ENCODE data around the gene LIPT1.

LIPT1 gene

GRCh38 chr2:99154643-99155536, at the start of gene LIPT1, which contains the start of gene TSGA10:
Gene LIPT1 (plus strand): TSS chr2:99154967. CDS start chr2:99161958, 6,991 bp downstream.
Gene TSGA10 (minus strand): TSS chr2:99154942. CDS start chr2:99109439, 45,503 bp downstream.
- Histone ChIP-seq H3K4me3 (ENCODE audit: low read depth, low read length) (peak within 1 kb of the TSS; percentile 85), H2AFZ (peak within 1 kb of the TSS; percentile 96)

GRCh38 chr2:99106913-99107312, 47.9 kb upstream of the LIPT1 start:
- Histone ChIP-seq H3K4me2 (ENCODE audit: low read length) (no peak overlapping the region), H3K36me3 (ENCODE audit: control insufficient read depth, insufficient read depth, low read length) (no peaks in the 10 kb centered on the region), H3K9me3 (ENCODE audit: control insufficient read depth, low read length) (no peaks in the 10 kb centered on the region), H3K9ac (no peak overlapping the region), H3K4me1 (no peaks in the 10 kb centered on the region), H3K27me3 (ENCODE audit: control insufficient read depth, insufficient read depth, low read length) (no peaks in the 10 kb centered on the region), H2AFZ (no peak overlapping the region), H3K27ac (no peak overlapping the region), H3K4me3 (ENCODE audit: low read depth, low read length) (no peak overlapping the region), H3K79me2 (no peaks in the 10 kb centered on the region)
- no peak for TF ChIP-seq CTCF (IDR thresholded peaks at IDR 0.05)

More at GRCh38 chr2:99154643-99155536, at the start of gene LIPT1, which contains the start of gene TSGA10:
- Histone ChIP-seq H3K4me2 (ENCODE audit: low read length) (peak within 1 kb of the TSS; percentile 75), H3K79me2 (peaks cover 7% of the 10 kb centered on the region), H3K27me3 (ENCODE audit: control insufficient read depth, insufficient read depth, low read length) (no peaks in the 10 kb centered on the region), H3K9ac (peak within 1 kb of the TSS; percentile 21), H3K27ac (peak within 1 kb of the TSS; percentile 72), H3K36me3 (ENCODE audit: control insufficient read depth, insufficient read depth, low read length) (no peaks in the 10 kb centered on the region), H3K9me3 (ENCODE audit: control insufficient read depth, low read length) (no peaks in the 10 kb centered on the region), H3K4me1 (peaks cover 11% of the 10 kb centered on the region)
- peak; percentile 15 for TF ChIP-seq CTCF (IDR thresholded peaks at IDR 0.05)

- no peaks in the 10 kb centered on the region for H3K36me3 ChIP-seq (ENCODE audit: control insufficient read depth, insufficient read depth, low read length)
- H3K9me3 ChIP-seq (ENCODE audit: control insufficient read depth, low read length): no peaks in the 10 kb centered on the region
- no peak overlapping the region for H3K27ac ChIP-seq
- no peaks in the 10 kb centered on the region for H3K27me3 ChIP-seq (ENCODE audit: control insufficient read depth, insufficient read depth, low read length)
- TF ChIP-seq CTCF (IDR thresholded peaks at IDR 0.05): no peak
- no peak overlapping the region for H2AFZ ChIP-seq
- H3K4me1 ChIP-seq: no peaks in the 10 kb centered on the region
- H3K9ac ChIP-seq: no peak overlapping the region
- H3K4me2 ChIP-seq (ENCODE audit: low read length): no peak overlapping the region
- no peak overlapping the region for H3K4me3 ChIP-seq (ENCODE audit: low read depth, low read length)
- H3K79me2 ChIP-seq: no peaks in the 10 kb centered on the region
Measured at GRCh38 chr2:99111236-99111635, 43.5 kb upstream of the LIPT1 start.

- no peak overlapping the region for H3K4me3 ChIP-seq (ENCODE audit: low read depth, low read length)
- H3K36me3 ChIP-seq (ENCODE audit: control insufficient read depth, insufficient read depth, low read length): no peaks in the 10 kb centered on the region
- H3K9me3 ChIP-seq (ENCODE audit: control insufficient read depth, low read length): no peaks in the 10 kb centered on the region
- no peak for TF ChIP-seq CTCF (IDR thresholded peaks at IDR 0.05)
- H3K9ac ChIP-seq: no peak overlapping the region
- H3K27ac ChIP-seq: no peak overlapping the region
- no peaks in the 10 kb centered on the region for H3K4me1 ChIP-seq
- H3K79me2 ChIP-seq: no peaks in the 10 kb centered on the region
- no peak overlapping the region for H3K4me2 ChIP-seq (ENCODE audit: low read length)
- no peaks in the 10 kb centered on the region for H3K27me3 ChIP-seq (ENCODE audit: control insufficient read depth, insufficient read depth, low read length)
- no peak overlapping the region for H2AFZ ChIP-seq
Measured at GRCh38 chr2:99111945-99112344, 42.8 kb upstream of the LIPT1 start.
